ENCODE data around the gene OGN.

- TF ChIP-seq CTCF (IDR thresholded peaks at IDR 0.05; ENCODE audit: extremely low read depth in 1 of 2, insufficient read depth in 1 of 2, low read depth in 1 of 2, low read length in 2 of 2) (no peak), POLR2A (IDR thresholded peaks at IDR 0.05; ENCODE audit: low read depth, low read length) (no peak), POLR2AphosphoS5 (IDR thresholded peaks at IDR 0.05; ENCODE audit: insufficient read depth, low read depth, low read length) (no peak), MYC (IDR thresholded peaks at IDR 0.05; ENCODE audit: low read depth, low read length) (no peak)
These were observed 36.3 kb upstream of the OGN start for GRCh38 chr9:92440751-92441046.

Measured in endothelial cell of umbilical vein (primary cell).